GM11168 (cell line): ENCODE data around the gene TBX10.
"Not testable (repeated sequence)": the region's sequence is repeated elsewhere in the genome, so short reads cannot be mapped to it uniquely, and the experiment has no call there.

Experiments
- in situ Hi-C: fragments of 300-500 bp; cut with MboI; formaldehyde crosslinking; loops from one replicate; pipeline ENCODE4 v1.12.0; 2022; ENCODE audit warnings: low sequenced_read_pairs; ENCODE audit not compliant: unreplicated experiment

Gene TBX10

GRCh38 chr11:67646535-67647336 is 7.2 kb upstream of the TBX10 start:
- in situ Hi-C loops, result no loop called here

DNA sequence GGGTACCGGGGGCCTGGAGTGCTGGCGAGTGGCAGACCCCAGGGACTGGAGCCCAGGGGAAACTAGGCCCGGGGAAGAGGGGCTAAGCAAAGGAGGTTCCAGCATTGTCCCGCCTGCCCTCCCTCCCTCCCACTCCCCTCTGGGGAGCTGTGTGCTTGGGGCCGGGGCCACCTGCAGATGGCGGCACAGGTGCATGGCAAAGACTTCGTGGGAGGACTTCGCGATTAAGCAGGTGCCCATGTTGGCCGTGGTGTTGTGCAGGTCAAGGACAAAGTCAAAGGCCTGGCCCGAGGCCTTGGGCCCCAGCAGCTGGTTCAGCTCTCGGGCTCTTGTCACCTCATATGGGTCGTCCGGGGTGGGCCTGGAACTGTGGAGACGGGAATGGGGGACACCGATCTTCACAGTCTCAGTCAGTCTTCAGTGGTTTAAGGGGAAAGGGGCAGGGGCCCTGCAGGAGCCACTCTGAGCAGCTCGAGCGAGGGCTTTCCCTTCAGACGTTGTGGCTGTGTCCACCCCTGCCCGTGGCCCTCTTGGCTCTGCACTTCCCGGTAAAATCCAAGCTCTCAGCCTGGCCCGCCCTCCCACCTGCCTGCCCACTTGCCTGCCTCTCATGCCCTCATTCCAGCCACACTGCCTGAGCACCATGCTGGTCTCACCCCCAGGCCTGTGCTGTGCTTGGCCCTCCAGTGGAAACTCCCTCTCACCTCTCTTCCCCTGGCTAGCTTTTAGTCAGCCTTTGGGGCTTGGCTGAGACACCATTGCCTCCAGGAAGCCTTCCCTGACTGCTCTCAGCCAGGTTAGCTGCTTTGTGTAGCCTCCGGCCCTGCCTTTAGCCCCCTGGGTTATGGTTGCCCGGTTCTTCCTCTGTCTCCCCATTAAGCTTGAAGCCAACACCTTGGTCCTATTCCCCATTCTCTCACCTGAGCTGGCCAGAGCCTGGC is 6.2 kb upstream of the TBX10 start:
- in situ Hi-C loops, result no loop called here

GRCh38 chr11:67644472-67645418 is 5.2 kb upstream of the TBX10 start:
- in situ Hi-C loops, result no loop called here

- in situ Hi-C loops, result no loop called here
Observed at GRCh38 chr11:67644042-67644441, 4.5 kb upstream of the TBX10 start.

GRCh38 chr11:67642173-67643120 is 2.9 kb upstream of the TBX10 start:
- in situ Hi-C loops, result no loop called here

DNA sequence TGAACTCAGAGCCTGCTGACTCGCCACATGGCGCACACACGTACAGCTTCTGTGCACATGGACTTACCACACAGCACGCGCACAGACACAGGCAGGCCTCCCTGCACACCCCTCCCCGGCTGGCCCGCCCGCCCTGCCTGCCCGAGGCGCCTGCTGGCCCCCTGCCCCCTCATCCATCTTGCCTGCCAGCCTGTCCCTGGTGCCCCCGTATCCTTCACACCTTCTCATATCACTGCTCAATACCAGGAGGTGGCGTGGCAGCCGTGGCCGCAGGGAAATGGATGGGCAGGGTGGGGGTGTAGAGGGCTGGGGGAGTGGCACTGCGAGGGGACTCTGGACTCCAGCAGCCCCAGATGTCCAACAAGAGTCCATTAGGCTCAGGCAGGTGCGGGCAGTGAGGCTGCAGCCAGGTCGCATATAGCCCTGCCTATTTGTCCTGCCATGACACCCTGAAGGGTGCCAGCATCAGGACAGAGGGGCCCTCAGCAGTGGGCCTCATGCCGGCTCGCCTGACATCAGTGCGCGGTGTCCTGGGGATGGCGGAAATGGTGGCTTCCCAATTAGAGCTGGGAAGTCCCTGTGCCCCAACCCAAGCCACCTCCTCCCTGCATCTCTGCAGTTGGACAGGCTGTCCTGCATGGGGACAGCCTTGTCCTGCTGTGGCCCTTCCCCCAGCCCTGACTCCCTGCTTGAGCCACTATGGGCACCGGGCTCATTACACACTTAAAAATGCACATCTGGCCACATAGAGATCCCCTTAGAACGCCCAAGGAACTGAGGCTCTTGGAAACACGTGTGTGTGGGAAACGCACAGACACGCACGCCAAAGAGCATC is 2.0 kb upstream of the TBX10 start:
- in situ Hi-C loops, result no loop called here

GRCh38 chr11:67640758-67641337 is 1.3 kb upstream of the TBX10 start:
- in situ Hi-C loops, result no loop called here

DNA sequence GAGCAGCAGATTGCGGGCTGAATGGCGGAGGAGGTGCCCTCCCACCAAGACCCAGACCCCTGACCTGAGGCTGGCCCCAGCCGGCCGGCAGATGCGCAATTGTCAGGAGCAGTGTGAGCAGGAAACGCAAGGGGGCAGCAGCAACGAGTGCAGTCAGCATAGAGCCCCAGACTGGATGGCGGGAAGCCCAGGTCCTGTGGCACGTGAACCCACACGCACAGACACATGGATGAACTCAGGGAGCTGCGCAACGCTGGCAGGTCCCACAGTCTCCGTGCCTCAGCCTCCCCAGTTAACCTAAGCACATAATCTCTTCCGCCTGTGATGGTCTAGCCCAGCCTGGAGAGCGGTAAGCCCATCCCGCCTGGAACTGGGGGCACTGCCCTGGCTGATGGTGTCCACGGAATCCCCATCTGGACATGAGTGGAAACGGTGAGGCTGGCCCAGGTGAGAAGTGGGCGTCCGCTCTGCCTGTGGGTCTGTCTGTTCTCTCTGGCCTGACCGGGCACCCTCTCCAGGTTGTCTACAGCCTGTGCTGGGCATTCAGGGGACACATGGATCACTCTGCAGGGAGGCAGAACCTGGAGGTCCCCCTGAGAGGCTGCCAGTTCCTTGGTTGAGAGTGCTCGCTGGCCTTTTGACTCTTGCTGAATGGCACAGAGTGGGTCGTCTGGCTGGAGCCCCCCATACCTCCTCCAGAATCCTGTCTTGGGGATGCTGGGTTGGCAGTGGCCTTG is 626 bp upstream of the TBX10 start:
- in situ Hi-C loops, result no loop called here

DNA sequence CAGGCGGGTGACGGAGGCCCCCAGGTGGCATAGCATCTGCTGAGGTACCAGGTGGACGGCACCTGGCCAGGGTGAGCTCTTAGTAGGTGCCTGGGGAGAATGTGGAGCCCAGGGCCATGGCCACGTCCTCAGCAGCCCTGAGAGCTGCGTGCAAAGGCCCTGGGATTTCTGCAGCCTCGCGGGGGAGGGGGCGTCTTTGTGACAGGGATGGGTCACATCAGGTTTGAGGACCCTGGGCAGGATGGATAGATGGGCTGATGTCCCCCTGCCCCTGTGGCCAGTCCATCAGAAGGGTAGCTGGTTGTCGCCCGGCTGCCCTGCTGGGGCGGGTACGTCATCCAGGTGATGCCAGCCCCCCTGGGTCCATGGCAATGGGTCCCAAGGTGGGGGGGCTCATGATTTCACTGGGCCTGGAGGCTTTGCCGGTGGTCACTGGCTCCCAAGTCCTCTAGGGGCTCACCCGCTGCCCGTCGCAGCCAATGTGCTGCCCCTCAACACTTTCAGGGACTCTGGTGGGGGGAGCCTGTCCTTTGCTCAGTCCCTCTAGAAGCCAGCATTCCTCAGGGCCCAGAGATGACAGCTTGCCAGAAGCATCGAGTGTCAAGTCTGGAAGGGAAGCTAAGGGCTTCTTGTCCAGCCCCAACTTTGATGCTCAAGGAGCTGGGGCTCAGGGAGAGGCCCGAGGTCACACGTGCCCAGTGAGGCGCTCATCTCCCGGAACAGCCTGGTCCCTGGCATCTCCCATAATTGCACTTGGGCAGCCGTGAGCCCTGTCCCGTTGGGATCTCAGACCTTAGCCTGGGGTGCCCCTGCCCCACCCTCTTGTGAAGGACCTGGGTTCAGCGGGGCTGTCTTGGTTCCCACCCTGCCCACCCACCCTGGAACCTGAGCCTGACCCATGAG is 777 bp downstream of the TBX10 start:
- in situ Hi-C loops, result no loop called here

DNA sequence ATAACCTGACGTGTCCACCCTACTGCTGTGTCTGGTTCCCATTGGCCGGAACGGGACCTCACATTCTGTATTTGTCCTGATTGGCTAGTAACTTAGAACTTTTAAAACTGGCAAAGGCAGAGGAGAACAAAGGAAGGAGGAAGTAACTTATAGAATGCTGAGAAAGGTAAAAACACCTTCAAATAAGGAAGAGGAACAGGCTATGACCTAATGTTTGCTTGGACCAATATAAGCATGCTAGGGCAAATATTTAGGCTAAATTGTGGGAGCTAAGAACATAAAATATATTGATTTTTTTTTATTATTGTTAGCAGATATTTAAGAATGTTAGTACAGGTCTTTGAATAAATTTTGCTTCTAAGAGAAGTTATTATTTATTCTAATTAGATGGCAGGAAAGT is 2.1 kb downstream of the TBX10 start:
- in situ Hi-C loops, result not testable (repeated sequence)

DNA sequence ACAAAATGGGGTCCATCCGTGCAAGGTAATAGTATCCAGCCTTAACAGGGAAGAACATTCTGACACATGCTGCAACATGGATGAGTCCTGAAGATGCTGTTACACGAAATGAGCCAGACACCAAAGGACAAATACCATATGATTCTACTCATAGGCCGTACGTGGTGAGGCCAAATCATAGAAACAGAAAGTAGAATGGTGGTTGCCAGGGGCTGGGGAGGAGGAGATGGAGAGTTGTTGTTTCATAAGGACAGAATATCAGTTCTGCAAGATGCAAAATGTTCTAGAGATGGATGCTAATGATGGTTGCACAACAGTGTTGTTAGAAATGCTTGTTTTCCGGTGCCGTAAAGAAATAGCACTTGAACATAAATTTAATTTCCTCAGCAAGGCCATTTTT is 2.6 kb downstream of the TBX10 start:
- in situ Hi-C loops, result no loop called here

- in situ Hi-C loops, result no loop called here
Observed at GRCh38 chr11:67635231-67635521, 4.4 kb downstream of the TBX10 start.

- in situ Hi-C loops, result no loop called here
Observed at GRCh38 chr11:67634366-67635230, 5.0 kb downstream of the TBX10 start.

DNA sequence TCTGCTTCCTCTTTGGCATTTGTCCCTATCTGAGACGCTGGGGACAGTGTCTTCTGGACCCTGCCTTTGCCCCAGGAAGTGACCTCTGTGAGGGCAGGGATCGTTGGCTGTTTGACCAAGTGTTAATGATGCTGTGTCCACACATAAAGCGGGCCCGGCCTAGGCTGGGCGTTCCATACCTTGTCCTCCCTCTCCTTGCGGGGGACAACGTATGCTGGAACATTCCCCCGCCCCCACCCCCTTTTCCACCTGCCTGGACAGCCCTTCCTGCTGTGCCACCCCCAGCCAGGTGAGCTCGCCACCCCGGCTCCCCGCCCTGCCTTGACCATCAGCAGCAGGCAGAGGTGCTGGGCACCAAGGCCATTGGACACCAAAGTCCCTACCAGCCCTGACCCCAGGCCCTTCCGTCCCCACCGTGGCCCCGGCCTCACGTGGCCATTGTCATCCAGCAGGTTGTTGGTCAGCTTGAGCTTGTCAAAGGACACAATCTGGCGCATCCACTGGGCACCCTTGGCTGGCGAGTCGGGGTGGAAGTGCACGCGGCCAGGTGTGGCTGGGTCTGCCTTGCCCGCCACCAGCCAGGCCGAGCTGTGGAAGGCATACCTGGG is 5.7 kb downstream of the TBX10 start:
- in situ Hi-C loops, result no loop called here
